ENCODE results near the gene MYOZ3.

MYOZ3 gene

GRCh38 chr5:150649108-150650020, 11.7 kb upstream of the MYOZ3 start:
- DNase-seq (ENCODE audit: low read depth) = no peak
- TF ChIP-seq CTCF (IDR thresholded peaks at IDR 0.05; ENCODE audit: insufficient read depth, low read depth, low read length, missing control alignments) = no peak
- no peak overlapping the region for H3K4me3 ChIP-seq (ENCODE audit: low read depth, low read length)

- DNase-seq (ENCODE audit: low read depth) = no peak
- H3K4me3 ChIP-seq (ENCODE audit: low read depth, low read length) = no peak overlapping the region
- TF ChIP-seq CTCF (IDR thresholded peaks at IDR 0.05; ENCODE audit: insufficient read depth, low read depth, low read length, missing control alignments) = no peak
Measured at GRCh38 chr5:150650021-150651006, 10.7 kb upstream of the MYOZ3 start.

- no peak for DNase-seq (ENCODE audit: low read depth)
- no peak overlapping the region for H3K4me3 ChIP-seq (ENCODE audit: low read depth, low read length)
- TF ChIP-seq CTCF (IDR thresholded peaks at IDR 0.05; ENCODE audit: insufficient read depth, low read depth, low read length, missing control alignments) = no peak
Measured at GRCh38 chr5:150651382-150651781, 9.7 kb upstream of the MYOZ3 start.

GRCh38 chr5:150651924-150652671, 9.0 kb upstream of the MYOZ3 start:
- DNase-seq (ENCODE audit: low read depth) = no peak
- TF ChIP-seq CTCF (IDR thresholded peaks at IDR 0.05; ENCODE audit: insufficient read depth, low read depth, low read length, missing control alignments) = no peak
- no peak overlapping the region for H3K4me3 ChIP-seq (ENCODE audit: low read depth, low read length)

DNA sequence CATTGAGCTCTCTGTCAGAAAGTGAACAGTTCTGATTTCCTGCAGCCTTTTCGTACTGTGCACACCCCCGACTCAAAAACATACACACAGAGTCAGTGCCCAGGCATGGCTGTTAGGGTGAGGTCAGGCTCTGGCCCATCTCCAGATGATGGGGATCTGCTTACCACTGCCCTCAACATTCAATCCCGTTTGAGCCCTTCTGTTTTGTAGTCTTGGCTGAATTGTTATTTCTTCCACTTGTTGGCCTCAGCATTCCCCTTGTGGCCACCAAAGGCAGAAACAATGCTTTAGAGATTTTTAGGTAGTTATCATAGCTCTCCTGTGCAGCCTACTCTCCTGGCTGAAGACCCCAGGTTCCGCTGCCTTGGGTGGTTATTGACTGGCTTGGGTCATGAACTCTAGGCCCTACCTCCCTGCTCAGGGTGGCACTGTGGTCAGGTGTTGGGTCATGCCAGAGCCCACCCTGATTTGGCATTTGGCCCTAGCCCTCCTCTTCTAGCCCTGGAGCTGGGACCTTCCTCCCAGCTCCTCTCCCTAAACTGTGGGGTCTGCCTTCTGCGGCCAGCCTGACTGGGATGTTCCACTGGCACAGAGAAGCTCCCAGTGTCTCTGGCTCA, 7.8 kb upstream of the MYOZ3 start:
- no peak overlapping the region for H3K4me3 ChIP-seq (ENCODE audit: low read depth, low read length)
- TF ChIP-seq CTCF (IDR thresholded peaks at IDR 0.05; ENCODE audit: insufficient read depth, low read depth, low read length, missing control alignments) = no peak
- no peak for DNase-seq (ENCODE audit: low read depth)
